ENCODE data around the gene NDUFB11. TPM values are rescaled to one million over a fixed set of nuclear protein-coding genes. Genes with fewer than 3 reads are reported as not detected.

The NDUFB11 gene
- total RNA-seq (10 to 100 TPM; 50.6 to 50.8 TPM), polyA plus RNA-seq (100 to 1,000 TPM; 171 to 185 (median 175) TPM), total RNA-seq (33.7 to 54.2 (median 40.2) reads per million in 6 experiments)

GRCh38 chrX:47144626-47145394 is at the start of gene NDUFB11, which contains the start of gene RBM10:
Gene NDUFB11 (minus strand): TSS chrX:47144702. CDS start chrX:47144679, 23 bp downstream.
Gene RBM10 (plus strand): TSS chrX:47145221. CDS start chrX:47147482, 2,261 bp downstream.
- peaks cover 16 to 39% (median 34%) of the 10 kb centered on the region in 4 donors for H3K4me1 Mint-ChIP-seq
- H3K9me3 Mint-ChIP-seq = peaks cover 0 to 8% (median 0%) of the 10 kb centered on the region in 9 donors
- no peaks in the 10 kb centered on the region for H3K27me3 Mint-ChIP-seq
- DNase-seq (peak; percentile 68 to 95 (median 86)), ATAC-seq (peak; percentile 87 to 89)
- POLR2A ChIA-PET = interaction anchor here (0.6 to 2.7 kb wide), 14 partner anchors 8 to 1590 kb away, joined by 3 to 24 read pairs (median 5); partner anchors contain the start of gene USP11
- H3K4me3 Mint-ChIP-seq = peak within 1 kb of the TSS; percentile 93 to 99 (median 96)
- H3K36me3 Mint-ChIP-seq = peaks cover 7 to 32% (median 19%) of the 10 kb centered on the region in 3 donors
- peak within 1 kb of the TSS; percentile 94 to 98 (median 98) for H3K27ac Mint-ChIP-seq

DNA sequence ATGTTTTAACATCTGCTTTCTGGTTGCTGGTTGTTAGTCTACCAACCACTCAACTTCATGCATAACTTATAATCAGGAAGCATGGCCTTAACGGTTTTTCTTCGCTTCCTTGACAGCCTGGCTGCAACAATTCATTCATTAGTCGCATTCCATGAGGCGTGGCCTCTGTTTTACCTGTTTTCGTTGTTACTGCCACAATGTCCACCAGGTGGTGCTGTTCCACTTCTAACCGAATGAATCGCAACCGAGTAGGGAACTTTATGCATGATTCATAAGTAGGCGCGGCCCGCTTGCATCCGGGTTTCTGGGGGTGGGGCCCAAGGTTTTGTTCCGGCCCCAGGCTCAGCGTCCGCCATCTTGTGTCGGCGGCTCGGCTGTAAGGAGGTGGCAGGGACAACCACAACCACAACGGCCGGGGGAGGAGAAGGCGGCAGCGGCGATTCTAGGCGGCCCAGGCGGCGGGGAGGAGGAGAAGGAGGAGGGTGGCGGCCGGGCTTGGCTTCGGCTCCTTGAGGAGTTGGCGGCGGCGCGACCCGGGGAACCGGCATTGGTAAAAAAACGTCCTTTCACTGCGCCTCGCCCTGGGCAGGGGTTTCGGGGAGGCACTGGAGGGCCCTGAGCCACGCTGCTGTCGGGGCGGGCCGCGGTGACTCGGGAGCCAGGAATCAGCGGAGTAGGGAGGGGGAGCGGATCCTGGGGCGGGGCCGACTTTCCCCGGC is 49.1 kb upstream of the NDUFB11 start, which contains the start of gene UBA1:
Gene UBA1 (plus strand): TSS at position 355 of the 719 bp plus-strand sequence. CDS start 4,974 bp downstream, outside the sequence.
- H3K27me3 Mint-ChIP-seq = no peaks in the 10 kb centered on the region
- H3K36me3 Mint-ChIP-seq = peaks cover 0 to 5% (median 0%) of the 10 kb centered on the region in 3 donors
- peak; percentile 75 to 97 (median 90) for DNase-seq
- POLR2A ChIA-PET = interaction anchor here (0.9 to 2.9 kb wide), 3 partner anchors 24 to 191 kb away, joined by 3 to 11 read pairs (median 4); partner anchors contain the start of gene USP11
- H3K9me3 Mint-ChIP-seq = no peaks in the 10 kb centered on the region
- peak within 1 kb of the TSS; percentile 92 to 100 (median 98) for H3K4me3 Mint-ChIP-seq
- peak; percentile 78 to 79 for ATAC-seq
- H3K27ac Mint-ChIP-seq = peak within 1 kb of the TSS; percentile 92 to 100 (median 100)
- peaks cover 25 to 65% (median 52%) of the 10 kb centered on the region in 4 donors for H3K4me1 Mint-ChIP-seq

- Mint-ChIP-seq H3K36me3 (peaks cover 0 to 5% (median 0%) of the 10 kb centered on the region in 3 donors), H3K27ac (peak overlapping the region in 6 of 10 donors; percentile 79 to 97 (median 94)), H3K4me3 (peak overlapping the region; percentile 88 to 95 (median 92)), H3K9me3 (no peaks in the 10 kb centered on the region), H3K4me1 (peaks cover 23 to 56% (median 39%) of the 10 kb centered on the region in 4 donors), H3K27me3 (no peaks in the 10 kb centered on the region)
- DNase-seq = no peak
- ATAC-seq = no peak
- POLR2A ChIA-PET = interaction anchor here (1.1 to 2.1 kb wide), 4 partner anchors 26 to 332 kb away, joined by 4 to 21 read pairs (median 12); partner anchors contain the start of genes NDUFB11 and RBM10
These were observed 47.4 kb upstream of the NDUFB11 start for GRCh38 chrX:47191806-47192401.

DNA sequence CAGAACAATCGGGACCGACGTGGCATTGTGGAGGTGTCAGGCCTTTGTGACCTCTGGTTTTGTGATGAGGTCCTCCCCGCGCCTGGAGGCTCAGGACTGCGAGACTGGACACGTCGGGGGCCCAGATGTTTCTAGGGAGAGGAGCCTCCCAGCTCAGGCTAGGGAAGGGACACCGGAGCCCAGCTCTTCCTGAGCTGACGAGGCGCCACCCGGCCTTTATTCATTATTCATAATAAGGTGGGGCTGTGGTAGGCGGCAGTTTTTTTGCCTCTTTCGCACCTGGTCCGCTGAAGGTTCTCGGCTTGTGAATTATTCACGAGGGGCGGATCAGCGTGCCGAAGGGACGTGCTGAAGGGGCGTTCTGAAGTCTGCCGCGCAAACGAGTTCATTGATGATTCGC is 46.8 kb upstream of the NDUFB11 start:
- ATAC-seq = peak in 1 of 2 donors; percentile 15
- POLR2A ChIA-PET = interaction anchor here (0.8 to 2.1 kb wide), 7 partner anchors 10 to 332 kb away, joined by 3 to 21 read pairs (median 7); partner anchors contain the start of genes NDUFB11, RBM10 and USP11
- peak; percentile 12 to 71 (median 35) for DNase-seq
- Mint-ChIP-seq H3K4me3 (peak overlapping the region; percentile 88 to 95 (median 92)), H3K27ac (peak overlapping the region; percentile 79 to 97 (median 94)), H3K9me3 (no peaks in the 10 kb centered on the region), H3K36me3 (peaks cover 0 to 9% (median 0%) of the 10 kb centered on the region in 3 donors), H3K27me3 (no peaks in the 10 kb centered on the region), H3K4me1 (peaks cover 23 to 51% (median 34%) of the 10 kb centered on the region in 4 donors)

GRCh38 chrX:47190445-47191269 is 46.2 kb upstream of the NDUFB11 start:
- peak; percentile 78 to 84 for ATAC-seq

DNA sequence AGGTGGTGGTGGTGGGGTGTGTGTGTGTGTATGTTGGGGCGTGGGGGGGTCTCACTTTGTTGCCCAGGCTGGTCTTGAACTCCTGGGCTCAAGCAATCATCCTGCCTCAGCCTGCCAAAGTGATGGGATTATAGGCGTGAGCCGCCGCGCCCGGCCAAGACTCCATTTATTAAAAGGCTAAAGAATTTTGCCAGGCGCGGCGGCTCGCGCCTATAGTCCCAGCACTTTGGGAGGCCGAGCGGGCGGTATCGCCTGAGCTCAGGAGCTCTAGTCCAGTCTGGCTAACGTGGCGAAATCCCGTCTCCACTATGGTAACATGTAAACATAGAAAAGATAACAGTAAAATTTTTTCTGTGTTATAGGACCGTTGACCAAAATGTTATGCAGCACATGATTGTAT is 45.4 kb upstream of the NDUFB11 start:
- DNase-seq (no peak), ATAC-seq (no peak)
- no peak overlapping the region for H3K4me3 Mint-ChIP-seq
- no peaks in the 10 kb centered on the region for H3K27me3 Mint-ChIP-seq
- peak overlapping the region in 3 of 10 donors; percentile 27 to 43 (median 39) for H3K27ac Mint-ChIP-seq
- POLR2A ChIA-PET = interaction anchor here (0.6 to 1.8 kb wide), 3 partner anchors 12 to 43 kb away, joined by 4 to 19 read pairs (median 6); partner anchors contain the start of gene USP11
- no peaks in the 10 kb centered on the region for H3K9me3 Mint-ChIP-seq
- peaks cover 0 to 17% (median 0%) of the 10 kb centered on the region in 3 donors for H3K36me3 Mint-ChIP-seq
- H3K4me1 Mint-ChIP-seq = peaks cover 15 to 36% (median 22%) of the 10 kb centered on the region in 4 donors

More at GRCh38 chrX:47190445-47191269, 46.2 kb upstream of the NDUFB11 start:
- Mint-ChIP-seq H3K4me1 (peaks cover 16 to 44% (median 28%) of the 10 kb centered on the region in 4 donors), H3K9me3 (no peaks in the 10 kb centered on the region), H3K36me3 (peaks cover 0 to 13% (median 0%) of the 10 kb centered on the region in 3 donors), H3K27ac (peak overlapping the region; percentile 79 to 97 (median 94)), H3K4me3 (peak overlapping the region; percentile 88 to 95 (median 92)), H3K27me3 (no peaks in the 10 kb centered on the region)
- POLR2A ChIA-PET = interaction anchor here (0.6 to 2.1 kb wide), 10 partner anchors 11 to 365 kb away, joined by 3 to 21 read pairs (median 5); partner anchors contain the start of genes NDUFB11, RBM10 and USP11
- DNase-seq = peak; percentile 52 to 92 (median 77)

DNA sequence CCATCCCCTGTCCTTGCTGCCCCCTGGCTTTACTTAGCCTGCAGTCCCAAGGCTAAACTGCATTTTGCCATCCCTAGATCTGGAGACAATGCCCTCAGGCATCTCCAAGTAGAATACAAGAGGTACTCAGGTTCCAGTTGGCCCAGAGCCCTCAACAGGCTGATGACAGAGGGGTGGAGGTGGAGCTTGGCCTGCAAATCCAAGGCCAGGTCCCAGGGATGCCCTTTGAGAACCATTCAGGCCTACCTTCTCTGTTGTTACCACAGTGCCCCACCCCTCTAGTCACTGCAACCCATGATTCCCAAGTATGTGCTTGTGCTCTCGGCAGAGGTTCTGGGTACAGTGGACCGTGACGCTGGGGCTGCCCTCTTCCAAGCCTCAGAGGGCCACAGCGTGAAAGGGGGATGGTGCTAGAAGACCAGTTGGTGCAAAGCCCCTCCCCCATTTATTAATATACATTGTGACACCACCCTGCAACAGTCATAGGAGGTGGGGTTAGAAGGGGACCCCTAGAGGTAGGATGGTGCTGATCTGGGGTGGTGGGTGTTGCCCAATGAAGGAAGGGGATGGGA is 42.7 kb upstream of the NDUFB11 start:
- no peaks in the 10 kb centered on the region for H3K9me3 Mint-ChIP-seq
- H3K27me3 Mint-ChIP-seq = no peaks in the 10 kb centered on the region
- H3K36me3 Mint-ChIP-seq = peaks cover 0 to 26% (median 0%) of the 10 kb centered on the region in 3 donors
- no peak for ATAC-seq
- H3K4me3 Mint-ChIP-seq = no peak overlapping the region
- peak overlapping the region in 3 of 10 donors; percentile 1 to 73 (median 67) for H3K27ac Mint-ChIP-seq
- POLR2A ChIA-PET = no interaction called here
- peaks cover 6 to 16% (median 9%) of the 10 kb centered on the region in 4 donors for H3K4me1 Mint-ChIP-seq
- DNase-seq = no peak

DNA sequence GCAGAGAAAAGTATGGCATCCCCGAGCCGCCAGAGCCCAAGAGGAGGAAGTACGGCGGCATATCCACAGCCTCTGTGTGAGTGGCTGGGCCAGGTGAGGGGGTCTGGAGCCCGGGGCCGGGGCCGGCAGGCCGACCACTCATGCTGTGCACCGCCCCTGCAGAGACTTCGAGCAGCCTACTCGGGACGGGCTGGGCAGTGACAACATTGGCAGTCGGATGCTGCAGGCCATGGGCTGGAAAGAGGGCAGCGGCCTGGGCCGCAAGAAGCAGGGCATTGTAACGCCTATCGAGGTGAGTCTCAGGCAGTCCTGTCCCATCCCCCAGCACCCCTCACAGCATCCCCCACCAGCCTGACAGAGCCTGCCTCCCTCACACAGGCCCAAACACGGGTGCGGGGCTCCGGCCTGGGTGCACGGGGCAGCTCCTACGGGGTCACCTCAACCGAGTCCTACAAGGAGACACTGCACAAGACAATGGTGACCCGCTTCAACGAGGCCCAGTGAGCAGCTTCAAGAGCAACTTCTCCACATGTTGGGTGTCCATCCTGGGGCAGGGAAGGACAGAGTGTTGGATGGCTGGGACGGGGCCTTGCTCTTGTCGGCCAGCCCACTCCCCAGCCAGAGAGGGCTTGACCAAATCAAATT is 41.7 kb upstream of the NDUFB11 start:
- Mint-ChIP-seq H3K9me3 (no peaks in the 10 kb centered on the region), H3K4me3 (no peak overlapping the region), H3K27me3 (no peaks in the 10 kb centered on the region), H3K4me1 (peaks cover 4 to 9% (median 8%) of the 10 kb centered on the region in 4 donors), H3K27ac (peak overlapping the region in 1 of 10 donors; percentile 77), H3K36me3 (peaks cover 0 to 32% (median 0%) of the 10 kb centered on the region in 3 donors)
- POLR2A ChIA-PET = no interaction called here
- ATAC-seq (no peak), DNase-seq (no peak)

- H3K27ac Mint-ChIP-seq = no peak overlapping the region
- H3K27me3 Mint-ChIP-seq = no peaks in the 10 kb centered on the region
- H3K36me3 Mint-ChIP-seq = peaks cover 0 to 38% (median 0%) of the 10 kb centered on the region in 3 donors
These were observed 40.7 kb upstream of the NDUFB11 start for GRCh38 chrX:47185241-47185640.

GRCh38 chrX:47184486-47184885 is 40.0 kb upstream of the NDUFB11 start:
- no peak for DNase-seq
- Mint-ChIP-seq H3K36me3 (peaks cover 0 to 38% (median 0%) of the 10 kb centered on the region in 3 donors), H3K9me3 (no peaks in the 10 kb centered on the region), H3K27me3 (no peaks in the 10 kb centered on the region), H3K4me1 (peaks cover 0 to 2% (median under 1%) of the 10 kb centered on the region in 4 donors), H3K4me3 (no peak overlapping the region), H3K27ac (no peak overlapping the region)
- no peak for ATAC-seq
- POLR2A ChIA-PET = no interaction called here

More at GRCh38 chrX:47185241-47185640, 40.7 kb upstream of the NDUFB11 start:
- Mint-ChIP-seq H3K4me1 (peaks cover under 1 to 2% (median under 1%) of the 10 kb centered on the region in 4 donors), H3K4me3 (no peak overlapping the region), H3K9me3 (no peaks in the 10 kb centered on the region)
- DNase-seq (no peak), ATAC-seq (no peak)
- POLR2A ChIA-PET = no interaction called here

Measured in naive thymus-derived CD8-positive, alpha-beta T cell (primary cell).